Renal cortical epithelial cell (primary cell): ENCODE measurements around the gene TNFAIP2. TPM values are rescaled to one million over a fixed set of nuclear protein-coding genes. Genes with fewer than 3 reads are reported as not detected.
A peak's percentile ranks its signal among the peaks of the same experiment; 100 is the strongest.

Experiments used
- DNase-seq: peaks from one replicate; pipeline ENCODE4 v3.0.0-alpha.2; 2011; ENCODE audit warnings: low read depth
- total RNA-seq: library from RNA; depleted of rRNA; stranded (reverse); fragments of >200 nt; gene quantifications from 2 replicates; pipeline ENCODE4 v1.2.3, GENCODE V29; 2014

The TNFAIP2 gene
- total RNA-seq, 1 donor from 2014 or later: 530 TPM

DNA sequence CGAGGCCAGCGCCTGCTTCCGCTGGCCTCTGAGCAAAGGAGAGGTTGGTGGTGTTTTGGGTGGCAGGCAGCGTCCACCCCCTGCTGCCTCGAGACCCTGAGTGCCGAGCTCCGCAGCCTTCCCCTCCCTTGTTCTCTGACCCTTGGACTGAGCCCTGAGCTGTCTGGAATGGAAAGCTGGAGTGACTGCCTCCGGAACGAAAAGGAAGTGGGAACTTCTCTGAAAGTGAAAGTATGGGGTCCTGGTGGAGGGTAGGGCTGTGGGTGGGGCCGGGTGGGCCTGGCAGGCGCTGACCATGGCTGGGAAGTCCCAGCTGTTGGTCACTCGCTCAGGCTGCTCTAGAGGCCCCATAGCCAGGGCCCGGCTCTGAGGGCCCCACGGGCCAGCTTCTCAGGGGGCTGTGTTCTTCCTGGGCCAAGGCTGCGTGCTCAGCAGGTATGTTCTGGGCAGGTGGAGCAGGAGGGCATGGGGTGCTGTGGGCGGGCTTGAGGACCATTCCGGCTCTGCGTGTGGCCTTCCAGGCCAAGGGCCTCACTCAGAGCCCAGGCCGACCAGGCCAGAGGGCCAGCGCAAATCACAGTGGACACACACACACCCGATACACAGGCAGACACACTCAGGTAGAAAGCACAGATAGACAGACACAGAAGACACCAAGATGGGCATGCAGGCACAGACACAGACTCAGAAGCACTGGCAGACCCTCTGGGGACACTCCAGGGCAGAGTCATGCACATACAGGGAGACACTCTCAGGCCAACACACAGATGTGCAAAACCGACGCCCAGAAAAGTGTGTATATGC, 28.7 kb upstream of the TNFAIP2 start, which contains the start of gene EXOC3L4:
EXOC3L4 (plus strand) TSS at position 320 of the 804 bp plus-strand sequence. CDS start 5,495 bp downstream, outside the sequence.
- DNase-seq: no peak

- DNase-seq: no peak
Measured at GRCh38 chr14:103095210-103095778, 28.0 kb upstream of the TNFAIP2 start.

DNA sequence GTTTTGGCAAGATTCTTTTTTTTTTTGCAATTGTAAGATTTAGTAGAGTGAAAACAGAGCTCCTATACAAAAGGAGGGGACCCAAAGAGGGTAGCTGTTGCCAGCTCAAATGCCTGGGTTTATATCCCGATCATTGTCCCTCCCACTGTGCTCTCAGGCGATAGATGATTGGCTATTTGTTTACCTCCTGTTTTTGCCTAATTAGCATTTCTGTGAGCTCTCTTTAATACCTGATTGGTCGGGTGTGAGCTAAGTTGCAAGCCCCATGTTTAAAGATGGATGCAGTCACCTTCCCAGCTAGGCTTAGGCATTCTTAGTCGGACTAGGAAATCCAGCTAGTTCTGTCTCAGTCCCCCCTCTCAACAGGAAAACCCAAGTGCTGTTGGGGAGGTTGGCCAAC, 26.9 kb upstream of the TNFAIP2 start:
- no peak for DNase-seq

GRCh38 chr14:103097244-103097993, 25.8 kb upstream of the TNFAIP2 start:
- DNase-seq: no peak

DNA sequence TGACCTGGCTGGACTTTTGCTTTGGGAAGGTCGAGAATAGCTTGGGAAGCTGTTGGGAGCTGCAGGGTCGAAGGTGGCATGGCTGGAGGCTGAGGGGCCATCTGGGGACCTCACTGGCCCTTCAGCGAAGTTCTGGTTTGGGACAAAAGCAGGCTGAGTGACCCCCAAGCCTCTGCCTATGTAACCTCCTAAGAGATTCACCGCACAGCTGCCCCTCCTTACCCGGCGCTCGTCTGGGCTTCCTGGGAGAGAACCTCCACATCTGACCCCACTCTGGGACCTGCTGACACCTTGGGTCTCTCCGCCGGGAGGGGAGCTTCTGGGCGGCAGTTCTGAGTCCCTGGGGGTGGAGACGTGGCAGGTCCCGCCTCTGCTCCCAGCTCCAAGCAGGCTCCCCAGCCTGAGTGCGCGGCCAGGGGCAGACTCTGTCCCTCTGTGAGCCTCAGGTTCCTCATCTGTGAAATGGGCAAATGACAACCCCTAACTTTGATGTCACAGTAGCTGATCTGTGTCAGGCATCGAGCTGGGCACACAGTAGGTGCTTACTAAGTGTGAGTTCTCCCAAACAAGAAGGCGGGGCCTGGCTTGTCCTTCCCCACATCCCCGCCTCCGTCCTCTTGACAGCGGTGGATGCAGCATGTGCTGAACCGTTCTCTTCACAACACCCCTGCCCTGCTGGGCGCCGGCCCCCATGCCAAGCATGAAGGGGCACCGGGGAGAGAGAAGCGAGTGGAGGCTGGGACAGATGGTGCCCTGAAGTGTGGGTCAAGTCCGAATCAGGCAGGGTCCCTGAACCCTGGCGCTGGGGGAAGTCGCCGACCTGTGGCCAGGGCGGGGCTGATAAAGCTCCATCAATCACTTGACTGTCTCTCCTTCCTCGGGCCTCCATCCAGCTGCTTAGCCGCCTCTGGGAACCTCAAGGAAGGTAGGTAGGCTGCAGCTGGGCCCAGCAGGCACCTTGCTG, 25.0 kb upstream of the TNFAIP2 start:
- no peak for DNase-seq

DNA sequence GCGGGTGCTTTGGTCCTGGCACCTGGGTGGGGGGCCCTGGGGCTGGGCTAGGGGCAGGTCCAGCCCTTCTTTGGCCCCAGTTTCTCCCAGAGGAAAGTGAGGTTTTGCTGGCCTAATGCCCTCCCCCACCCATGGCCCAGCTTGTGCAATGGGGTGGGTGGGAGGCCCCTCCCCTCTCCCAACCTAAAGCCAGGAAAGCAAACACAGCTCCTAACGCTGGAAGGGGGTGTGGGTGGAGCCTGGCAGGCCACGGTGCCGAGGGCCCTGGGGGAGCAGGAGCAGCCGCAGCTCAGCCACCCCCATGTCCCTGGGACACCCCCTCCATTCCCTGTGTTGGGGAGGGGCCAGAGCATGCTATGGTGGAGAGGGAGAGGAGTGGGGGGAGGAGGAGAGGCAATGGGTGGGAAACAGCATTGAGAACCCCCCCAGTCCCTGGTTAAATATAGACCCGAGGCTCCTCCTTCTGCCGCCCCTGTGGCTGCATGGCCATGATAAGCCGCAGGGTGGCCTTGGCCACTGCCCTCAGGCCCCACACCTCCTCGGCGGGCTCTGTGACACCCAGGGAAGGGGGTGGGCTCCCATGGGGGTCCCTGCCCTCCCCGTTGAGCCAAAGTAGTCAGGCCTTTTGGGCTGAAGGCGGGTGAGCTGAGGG, 24.1 kb upstream of the TNFAIP2 start:
- DNase-seq: no peak

GRCh38 chr14:103099733-103100280, 23.5 kb upstream of the TNFAIP2 start:
- no peak for DNase-seq

DNA sequence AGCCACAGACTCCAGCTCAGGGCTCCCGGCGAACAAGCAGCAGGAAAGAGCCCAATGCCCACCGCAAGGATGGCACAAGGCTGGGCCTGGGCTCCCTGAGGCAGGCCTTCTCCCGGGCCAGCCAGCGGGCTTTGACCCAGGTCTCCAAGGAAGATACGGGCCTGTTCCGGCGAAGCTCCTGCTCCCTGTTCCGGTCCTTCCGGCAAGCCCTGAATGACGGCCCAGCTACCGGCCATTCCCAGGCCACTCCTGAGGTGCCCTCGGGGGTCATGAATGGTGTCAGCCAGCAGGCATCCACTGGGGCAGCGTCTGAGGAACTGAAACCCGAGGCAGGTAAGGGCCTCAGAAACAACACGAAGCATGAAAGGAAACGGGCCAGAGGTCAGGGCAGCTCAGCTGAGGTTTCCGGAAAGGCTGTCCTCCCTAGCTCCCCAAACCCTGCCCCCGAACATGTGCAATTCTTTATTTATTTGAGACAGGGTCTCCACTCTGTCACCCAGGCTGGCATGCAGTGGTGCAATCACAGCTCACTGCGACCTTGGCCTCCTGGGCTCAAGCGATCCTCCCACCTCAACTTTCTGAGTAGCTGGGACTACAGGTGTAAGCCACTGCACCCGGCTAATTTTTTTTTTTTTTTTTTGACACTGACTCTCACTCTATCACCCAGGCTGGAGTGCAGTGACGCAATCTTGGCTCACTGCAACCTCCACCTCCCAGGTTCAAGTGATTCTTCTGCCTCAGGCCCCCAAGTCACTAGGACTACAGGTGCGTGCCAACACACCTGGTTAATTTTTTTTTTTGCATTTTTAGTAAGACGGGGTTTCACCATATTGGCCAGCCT, 22.8 kb upstream of the TNFAIP2 start:
- no peak for DNase-seq

DNA sequence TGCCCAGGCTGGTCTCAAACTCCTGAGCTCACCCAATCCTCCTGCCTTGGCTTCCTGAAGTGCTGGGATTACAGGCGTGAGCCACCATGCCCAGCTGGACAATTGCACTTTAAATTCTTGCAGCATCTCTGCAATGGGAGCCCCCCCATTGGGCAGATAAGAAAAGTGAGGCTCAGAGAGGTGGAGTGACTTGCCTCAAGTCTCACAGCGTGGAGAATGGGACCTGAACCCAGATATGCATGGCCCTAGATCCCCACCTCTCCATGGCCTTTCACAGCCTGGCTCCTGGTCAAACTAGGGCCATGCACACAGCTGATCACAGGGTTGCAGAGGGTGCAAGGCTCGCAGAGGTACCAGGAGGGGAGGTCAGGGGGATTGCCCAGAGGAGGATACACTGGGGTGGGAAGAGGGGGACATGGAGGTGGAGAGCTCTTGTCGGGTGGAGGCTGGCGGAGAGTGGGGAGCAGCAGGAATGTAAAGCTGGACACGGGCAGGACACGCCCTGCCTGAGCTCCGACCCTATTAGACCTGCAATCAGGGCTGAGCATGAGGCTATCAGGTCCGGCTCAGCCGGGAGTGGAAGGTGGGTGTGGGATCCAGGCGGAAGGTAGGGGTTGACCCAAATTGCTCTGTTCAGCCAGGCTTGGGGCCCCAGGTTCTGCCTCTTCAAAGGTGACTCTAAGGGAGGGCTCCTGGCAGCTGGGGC, 21.9 kb upstream of the TNFAIP2 start:
- DNase-seq: no peak

- no peak for DNase-seq
Measured at GRCh38 chr14:103101963-103102688, 21.1 kb upstream of the TNFAIP2 start.

DNA sequence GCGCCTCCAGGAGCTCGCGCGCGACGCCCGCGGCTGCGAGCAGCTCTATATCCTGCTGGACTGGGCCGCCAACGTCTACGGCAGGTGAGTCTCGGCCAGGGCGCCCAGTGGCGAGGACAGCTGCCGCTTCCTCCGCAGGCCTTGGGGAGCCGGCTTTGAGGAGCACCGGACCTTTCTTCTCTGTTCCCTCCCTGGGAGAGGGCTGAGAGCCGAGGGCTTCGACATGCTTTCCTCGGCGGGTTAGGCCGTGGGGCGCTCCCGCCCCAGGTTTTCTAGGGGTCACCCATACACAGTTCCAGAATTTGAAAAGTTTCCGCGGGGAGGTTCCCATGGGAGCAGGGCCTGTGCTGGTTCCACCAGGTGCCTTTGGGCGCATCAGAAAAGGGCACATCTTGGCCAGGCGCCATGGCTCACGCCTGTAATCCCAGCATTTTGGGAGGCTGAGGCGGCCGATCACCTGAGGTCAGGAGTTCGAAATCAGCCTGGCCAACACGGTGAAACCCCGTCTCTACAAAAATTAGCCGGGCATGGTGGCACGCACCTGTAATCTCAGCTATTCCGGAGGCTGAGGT, 20.5 kb upstream of the TNFAIP2 start:
- no peak for DNase-seq

DNA sequence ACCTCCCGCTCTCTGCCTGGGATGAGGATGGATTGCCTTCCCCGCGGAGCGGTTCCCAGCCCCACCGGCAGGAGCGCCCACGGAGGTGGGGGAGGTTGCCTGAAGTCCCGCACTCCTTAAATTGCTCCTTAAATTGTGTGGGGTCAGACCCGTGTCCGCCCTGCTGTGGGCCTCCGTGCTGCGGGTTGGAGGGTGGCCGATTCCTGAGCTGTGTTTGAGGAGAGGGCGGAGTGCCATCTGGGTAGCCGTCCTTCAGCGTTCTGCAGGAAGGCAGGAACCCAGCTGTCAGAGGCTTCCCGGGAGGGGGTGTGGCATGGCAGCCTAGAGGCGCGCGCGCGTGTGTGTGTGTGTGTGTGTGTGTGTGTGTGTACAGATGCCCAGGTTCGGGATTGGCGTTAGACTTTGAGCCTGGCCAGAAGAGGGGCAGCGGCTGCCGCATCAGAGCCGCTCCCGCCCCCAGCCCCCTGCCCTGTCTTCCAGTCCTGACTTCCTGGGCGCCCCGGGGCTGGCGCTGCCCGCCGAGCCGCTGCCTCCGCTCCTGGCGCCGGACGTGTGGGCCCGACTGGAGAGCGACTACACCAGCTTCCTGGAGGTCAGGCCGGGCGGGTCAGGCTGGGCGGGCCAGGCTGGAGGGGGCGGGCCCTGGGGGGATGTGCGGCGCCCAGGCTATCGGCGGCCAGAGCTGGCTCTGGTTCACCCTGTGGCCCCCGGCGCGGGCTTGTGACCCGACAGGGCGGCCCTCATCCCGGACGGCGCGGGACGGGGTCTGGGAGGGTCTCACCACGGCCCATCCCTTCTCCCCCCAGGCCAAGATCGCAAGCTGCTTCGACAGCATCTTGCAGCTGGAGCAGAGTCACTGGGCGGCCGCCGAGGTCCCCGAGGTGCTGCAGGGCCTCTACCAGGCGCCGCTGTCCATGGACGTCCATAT, 19.5 kb upstream of the TNFAIP2 start:
- peak; percentile 35 for DNase-seq

DNA sequence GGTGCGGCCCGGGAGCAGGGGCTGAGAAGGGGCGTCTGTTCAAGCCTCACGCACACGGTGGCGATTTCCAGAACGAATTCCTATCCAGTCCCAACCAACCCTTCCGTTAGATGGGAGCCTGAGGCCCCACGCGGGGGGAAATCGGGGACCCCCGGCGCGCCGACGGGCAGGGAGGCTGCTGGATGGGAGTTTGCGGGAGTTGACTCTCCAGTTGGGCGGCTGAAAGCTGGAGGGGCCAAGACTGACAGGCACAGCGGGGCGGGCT, 18.9 kb upstream of the TNFAIP2 start:
- DNase-seq: no peak

GRCh38 chr14:103104654-103105452, 18.4 kb upstream of the TNFAIP2 start:
- no peak for DNase-seq

DNA sequence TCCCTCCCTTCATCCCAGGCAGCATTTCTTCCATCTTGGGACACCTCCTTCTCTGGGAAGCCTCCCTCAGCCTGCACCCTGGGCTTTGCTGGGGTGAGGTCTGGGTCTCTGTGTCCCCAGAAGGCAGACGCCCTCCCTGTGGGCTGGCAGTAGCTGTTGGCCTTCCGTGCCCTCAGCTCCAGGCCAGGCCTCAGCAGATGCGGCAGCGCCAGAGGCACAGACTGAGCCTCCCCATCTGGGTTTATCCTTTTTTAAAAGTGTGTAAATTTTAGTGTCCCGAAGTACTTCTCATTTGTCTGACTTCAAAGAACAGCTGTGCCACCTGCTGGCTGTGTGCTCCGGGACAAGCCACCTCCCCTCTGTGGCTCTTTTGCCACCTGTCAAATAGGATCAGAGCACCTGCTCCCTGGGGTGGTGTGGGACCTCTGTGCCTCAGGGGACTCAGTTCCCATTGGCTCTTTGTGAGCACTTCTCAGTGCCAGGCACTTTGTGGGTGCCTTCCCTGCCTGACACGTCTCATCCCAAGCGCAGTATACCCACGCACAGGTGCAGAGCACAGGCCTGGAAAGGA, 17.6 kb upstream of the TNFAIP2 start:
- DNase-seq: no peak

DNA sequence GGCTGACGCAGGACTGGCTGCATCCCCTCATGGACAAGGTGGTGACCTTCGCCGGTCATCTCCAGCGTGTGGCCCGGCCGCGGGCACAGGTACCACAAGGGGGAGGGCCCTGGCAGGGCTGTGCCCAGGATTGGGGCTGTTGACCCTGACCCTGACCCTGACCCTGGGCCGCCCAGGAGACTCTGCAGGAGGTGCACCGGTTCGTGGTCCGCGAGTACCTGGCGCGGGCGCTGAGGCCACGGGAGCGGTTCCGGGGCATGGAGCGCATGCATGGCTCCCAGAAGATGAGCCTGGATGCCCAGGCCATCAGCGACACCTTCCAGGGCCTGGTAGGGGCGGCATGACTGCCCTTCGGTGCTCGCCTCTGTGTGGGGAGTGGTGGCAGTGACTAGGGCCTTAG, 15.8 kb upstream of the TNFAIP2 start:
- no peak for DNase-seq
